Measurements from ENCODE around the gene WASF2.
"Not testable (repeated sequence)": the region's sequence is repeated elsewhere in the genome, so short reads cannot be mapped to it uniquely, and the experiment has no call there.

Gene WASF2

DNA sequence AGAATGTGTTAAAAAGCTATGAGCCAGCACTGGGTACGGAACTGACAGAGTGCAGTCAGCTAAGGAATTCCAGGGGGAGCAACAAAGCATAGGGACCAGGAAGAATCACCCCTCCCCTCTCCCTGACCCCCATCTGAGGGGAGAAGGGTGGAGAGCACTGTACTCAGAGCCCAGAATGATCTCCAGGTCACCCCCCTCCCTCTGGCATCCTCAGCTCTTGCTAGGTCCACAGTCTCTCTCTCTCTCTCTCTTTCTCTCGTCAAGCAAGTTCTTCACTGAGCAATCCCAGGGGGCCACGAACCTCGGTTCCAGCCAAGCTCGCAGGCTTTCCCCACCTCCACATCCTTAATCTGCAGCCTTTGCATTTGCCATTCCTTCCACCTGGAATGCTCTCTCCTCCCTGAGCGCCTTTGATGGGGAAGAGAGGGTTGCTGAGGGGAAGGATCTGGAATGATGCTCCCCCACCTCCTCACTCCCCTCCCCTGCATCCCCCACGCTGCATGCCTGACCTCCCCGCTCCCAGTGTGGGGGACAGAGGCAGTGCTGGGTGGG, 6.7 kb upstream of the WASF2 start:
- no peak for DNase-seq (ENCODE audit: low read depth in 2 of 2, low spot score in 1 of 2)

DNA sequence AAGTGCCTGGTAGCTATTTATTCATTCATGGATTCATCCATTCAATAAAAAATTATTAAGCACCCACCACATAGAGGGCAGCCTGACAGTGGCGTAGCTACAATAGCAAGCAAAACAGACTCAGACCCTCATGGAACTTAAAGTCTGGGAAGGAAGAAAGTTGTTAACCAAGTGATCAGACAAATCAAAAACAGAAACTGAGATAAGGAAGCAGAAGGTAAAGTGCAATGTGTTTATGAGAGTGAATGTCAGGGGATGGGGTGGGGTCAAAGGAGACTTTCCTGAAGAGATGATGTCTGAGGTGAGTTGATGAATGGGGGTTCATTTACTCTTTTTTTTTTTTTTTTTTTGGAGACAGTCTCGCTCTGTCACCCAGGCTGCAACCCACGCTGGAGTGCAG, 2.8 kb upstream of the WASF2 start:
- DNase-seq (ENCODE audit: low read depth in 2 of 2, low spot score in 1 of 2): no peak

- DNase-seq (ENCODE audit: low read depth in 2 of 2, low spot score in 1 of 2): no peak
Measured at GRCh38 chr1:27491748-27492700, 2.1 kb upstream of the WASF2 start.

- peak in 1 of 2 donors; percentile 3 for DNase-seq (ENCODE audit: low read depth in 2 of 2, low spot score in 1 of 2)
Measured at GRCh38 chr1:27489501-27489972, 430 bp downstream of the WASF2 start.

GRCh38 chr1:27487966-27488884, 1.7 kb downstream of the WASF2 start:
- no peak for DNase-seq (ENCODE audit: low read depth in 2 of 2, low spot score in 1 of 2)

DNA sequence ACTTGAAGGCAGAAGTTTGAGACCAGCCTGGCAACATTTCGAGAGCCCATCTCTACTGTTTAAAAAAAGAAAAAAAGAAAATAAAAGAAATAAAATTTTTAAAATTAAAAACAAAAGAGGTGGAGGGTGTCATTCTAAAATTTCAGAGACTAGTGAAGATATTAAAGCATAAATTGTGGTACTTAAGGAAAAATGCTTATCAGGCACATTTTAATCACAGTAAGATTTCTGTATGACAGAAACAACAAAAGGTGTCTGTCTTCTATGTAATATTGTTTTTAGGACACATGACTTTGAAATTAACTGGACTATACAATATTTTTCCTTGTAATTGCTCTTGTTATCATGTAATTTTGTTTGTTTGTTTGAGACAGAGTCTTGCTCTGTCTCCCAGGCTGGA, 4.6 kb downstream of the WASF2 start:
- no peak for DNase-seq (ENCODE audit: low read depth in 2 of 2, low spot score in 1 of 2)

- DNase-seq (ENCODE audit: low read depth in 2 of 2, low spot score in 1 of 2): no peak
Measured at GRCh38 chr1:27483659-27484058, 6.3 kb downstream of the WASF2 start.

DNA sequence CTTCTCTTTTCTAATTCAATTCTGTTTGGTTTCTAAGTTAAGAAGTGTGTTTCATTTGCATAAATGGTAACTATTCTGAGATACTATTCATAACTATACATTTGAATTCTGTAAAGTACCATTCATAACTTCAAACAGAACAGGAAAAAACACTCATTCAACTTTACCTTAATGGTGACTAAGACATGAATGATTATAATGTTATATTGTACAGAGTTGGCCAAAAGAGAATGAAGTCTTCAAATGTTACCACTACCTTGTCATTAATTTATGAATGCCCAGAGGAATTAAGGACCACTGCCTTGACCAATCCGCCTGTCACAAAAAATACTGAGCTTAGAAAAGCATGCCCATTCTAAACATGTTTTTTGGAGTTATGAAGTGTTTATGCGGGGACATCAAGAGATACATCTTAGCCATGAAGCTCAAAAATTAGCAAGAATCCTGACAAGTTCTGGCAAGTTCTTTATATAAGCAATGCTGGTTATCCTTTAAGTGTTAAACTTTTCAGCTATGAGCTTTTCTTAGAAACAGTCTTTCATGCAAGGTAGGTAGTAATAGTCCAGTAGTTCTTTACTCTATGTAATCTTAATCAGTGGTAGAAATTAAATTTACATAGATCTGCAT, 7.9 kb downstream of the WASF2 start:
- DNase-seq (ENCODE audit: low read depth in 2 of 2, low spot score in 1 of 2): no peak

DNA sequence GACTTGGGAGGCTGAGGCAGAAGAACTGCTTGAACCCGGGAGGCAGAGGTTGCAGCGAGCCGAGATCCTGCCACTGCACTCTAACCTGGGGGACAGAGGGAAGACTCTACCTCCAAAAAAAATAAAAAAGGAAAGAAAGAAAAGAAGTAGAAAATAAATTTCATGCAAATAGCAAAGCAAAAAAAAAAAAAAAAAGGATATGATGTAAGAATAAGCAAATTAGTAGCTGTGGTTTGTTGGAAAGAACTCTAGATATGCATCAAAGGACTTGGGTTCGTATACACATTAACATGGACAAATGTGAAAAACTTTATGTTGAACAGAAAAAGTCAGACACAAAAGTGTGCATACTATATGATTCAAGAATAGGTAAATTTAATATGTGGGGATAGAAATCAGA, 11.9 kb downstream of the WASF2 start:
- no peak for DNase-seq (ENCODE audit: low read depth in 2 of 2, low spot score in 1 of 2)

- no peak for DNase-seq (ENCODE audit: low read depth in 2 of 2, low spot score in 1 of 2)
Measured at GRCh38 chr1:27476237-27476636, 13.7 kb downstream of the WASF2 start.

GRCh38 chr1:27475720-27476119, 14.2 kb downstream of the WASF2 start:
- DNase-seq (ENCODE audit: low read depth in 2 of 2, low spot score in 1 of 2): no peak

DNA sequence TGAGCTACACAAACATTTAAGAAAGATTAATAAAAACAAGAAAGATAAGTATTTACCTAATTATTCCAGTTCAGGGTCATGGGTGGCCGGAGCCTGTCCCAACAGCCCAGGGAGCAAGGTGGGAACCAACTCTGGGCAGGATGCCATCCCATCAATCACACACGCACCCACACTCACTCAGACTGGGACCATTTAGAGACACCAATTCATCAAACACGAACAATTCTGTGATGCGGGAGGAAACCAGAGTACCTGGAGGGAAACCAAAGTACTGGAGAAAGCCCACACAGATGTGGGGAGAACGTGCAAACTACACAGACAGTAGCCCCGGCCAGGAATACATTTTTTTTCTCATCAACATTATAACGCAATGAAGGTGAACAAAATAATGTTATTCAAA, 16.2 kb downstream of the WASF2 start:
- no peak for DNase-seq (ENCODE audit: low read depth in 2 of 2, low spot score in 1 of 2)

- DNase-seq (ENCODE audit: low read depth in 2 of 2, low spot score in 1 of 2): not testable (repeated sequence)
Measured at GRCh38 chr1:27472098-27472497, 17.9 kb downstream of the WASF2 start.

DNA sequence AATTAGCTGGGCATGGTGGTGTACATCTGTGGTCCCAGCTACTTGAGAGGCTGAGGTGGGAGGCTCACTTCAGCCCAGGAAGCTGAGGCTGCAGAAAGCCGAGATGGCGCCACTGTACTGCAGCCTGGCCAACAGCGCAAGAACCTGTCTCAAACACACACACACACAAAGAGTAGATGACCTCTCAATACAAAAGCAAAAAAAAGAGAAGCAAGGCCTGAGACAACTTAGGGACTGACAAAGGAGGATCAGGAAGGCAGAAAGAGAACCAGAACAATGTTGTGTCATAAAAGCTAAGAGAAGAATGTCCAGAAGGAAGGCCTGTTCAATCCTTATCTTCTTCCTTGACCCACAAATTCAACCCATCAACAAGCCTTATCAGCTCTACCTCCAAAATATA, 18.5 kb downstream of the WASF2 start:
- DNase-seq (ENCODE audit: low read depth in 2 of 2, low spot score in 1 of 2): no peak

DNA sequence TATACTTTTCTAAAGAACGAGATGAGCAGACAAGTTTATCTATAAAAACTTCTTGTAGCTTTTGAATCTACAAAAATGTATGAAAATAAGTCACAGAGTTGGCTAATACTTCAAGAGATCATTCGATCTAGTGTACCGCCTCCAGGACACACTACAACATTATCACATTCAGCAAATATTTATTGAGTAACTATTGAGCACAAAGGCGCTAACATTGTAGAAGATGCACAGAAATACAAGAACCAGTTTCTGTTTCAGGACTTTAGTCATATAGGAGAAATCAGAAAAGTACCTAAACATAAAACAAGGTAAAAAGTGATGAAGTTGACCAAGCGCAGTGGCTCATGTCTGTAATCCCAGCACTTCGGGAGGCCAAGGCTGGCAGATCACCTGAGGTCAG, 20.6 kb downstream of the WASF2 start:
- no peak for DNase-seq (ENCODE audit: low read depth in 2 of 2, low spot score in 1 of 2)

GRCh38 chr1:27468378-27468777, 21.6 kb downstream of the WASF2 start:
- not testable (repeated sequence) for DNase-seq (ENCODE audit: low read depth in 2 of 2, low spot score in 1 of 2)

- no peak for DNase-seq (ENCODE audit: low read depth in 2 of 2, low spot score in 1 of 2)
Measured at GRCh38 chr1:27464926-27465647, 24.9 kb downstream of the WASF2 start.

- not testable (repeated sequence) for DNase-seq (ENCODE audit: low read depth in 2 of 2, low spot score in 1 of 2)
Measured at GRCh38 chr1:27463916-27464315, 26.1 kb downstream of the WASF2 start.

GRCh38 chr1:27458521-27458920, 31.4 kb downstream of the WASF2 start:
- not testable (repeated sequence) for DNase-seq (ENCODE audit: low read depth in 2 of 2, low spot score in 1 of 2)

- no peak for DNase-seq (ENCODE audit: low read depth in 2 of 2, low spot score in 1 of 2)
Measured at GRCh38 chr1:27455139-27455811, 34.7 kb downstream of the WASF2 start.
